ENCODE measurements around the gene ALDH3B2. TPM values are rescaled to one million over a fixed set of nuclear protein-coding genes. Genes with fewer than 3 reads are reported as not detected.
A peak's percentile ranks its signal among the peaks of the same experiment; 100 is the strongest.

The ALDH3B2 gene
- total and polyA plus RNA-seq, 2 donors (not counting 1 experiment from before 2014, with no cell fraction given) = 0.09 TPM; not detected in 1

DNA sequence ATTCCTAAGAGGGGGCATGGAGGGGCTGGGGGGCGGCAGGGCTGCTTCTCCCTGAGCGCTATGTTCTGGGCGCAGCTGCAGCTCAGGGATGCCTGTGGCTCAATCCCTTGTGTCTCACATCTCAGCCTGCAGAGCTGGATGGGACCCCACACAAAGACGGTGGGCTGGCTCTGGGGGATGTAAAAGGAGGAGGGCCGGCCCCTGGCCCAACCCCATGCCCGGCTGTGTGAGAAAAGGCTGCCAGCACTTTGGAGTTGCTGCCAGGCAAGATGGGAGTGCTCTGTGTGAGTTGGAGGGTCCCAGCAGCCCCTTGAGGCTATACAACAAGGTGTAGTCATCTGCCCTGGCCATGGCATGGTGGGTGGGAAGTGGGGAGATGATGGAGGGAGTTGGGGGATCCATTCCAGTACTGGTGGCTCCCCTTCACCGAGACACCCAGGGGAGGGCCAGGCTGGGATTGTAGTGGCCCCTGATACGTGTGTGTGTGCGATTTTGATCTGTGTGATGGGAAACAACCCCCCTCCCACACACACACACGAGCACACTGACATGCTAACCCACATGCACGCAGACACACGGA, 33.6 kb downstream of the ALDH3B2 start:
- Histone ChIP-seq H3K79me2 (ENCODE audit: control insufficient read depth, insufficient read depth, low read length) (no peaks in the 10 kb centered on the region), H2AFZ (ENCODE audit: insufficient read depth, low read depth, low read length, poor library complexity, severe bottlenecking) (no peak overlapping the region), H4K20me1 (ENCODE audit: control insufficient read depth, insufficient read depth, low read length, poor library complexity, severe bottlenecking) (no peaks in the 10 kb centered on the region), H3K4me3 (ENCODE audit: control extremely low read depth in 1 of 5, extremely low read depth in 1 of 5, insufficient read depth in 1 of 5, low read depth in 2 of 5, low read length in 4 of 5) (no peak overlapping the region), H3K27ac (ENCODE audit: low read length in 2 of 2) (no peak overlapping the region), H3K27me3 (replicated peaks in 1 of 4; ENCODE audit: control extremely low read depth in 1 of 4, control insufficient read depth in 3 of 4, insufficient read depth in 4 of 4, low read length in 3 of 4) (peaks cover 0 to 18% (median 3%) of the 10 kb centered on the region in 4 experiments), H3K4me1 (ENCODE audit: control insufficient read depth in 2 of 2, insufficient read depth in 2 of 2, low read length in 2 of 2) (peaks cover 23 to 27% of the 10 kb centered on the region in 2 donors), H3K4me2 (replicated peaks; ENCODE audit: low read depth, low read length, poor library complexity, severe bottlenecking) (no peak overlapping the region), H3K9ac (ENCODE audit: low read length) (no peak overlapping the region), H3K9me3 (ENCODE audit: control extremely low read depth in 1 of 3, control insufficient read depth in 2 of 3, insufficient read depth in 1 of 3, low read length in 2 of 3) (peaks cover 0 to 16% (median 5%) of the 10 kb centered on the region in 3 donors), H3K36me3 (replicated peaks in 1 of 2; ENCODE audit: control extremely low read depth in 1 of 2, control insufficient read depth in 1 of 2, extremely low read depth in 1 of 2, insufficient read depth in 2 of 2, low read length in 1 of 2) (no peaks in the 10 kb centered on the region)
- no peak overlapping the region for H3K4me3 Mint-ChIP-seq
- intact Hi-C loops (cut with micrococcal nuclease) = loop anchor here (1.0 kb wide), 1 partner anchor 18 kb away; no protein-coding TSS in a partner anchor
- no peak for TF ChIP-seq EZH2 (IDR thresholded peaks at IDR 0.05; ENCODE audit: borderline replicate concordance, insufficient read depth, low read depth, low read length, poor library complexity, severe bottlenecking)
- TF ChIP-seq, protein P1, sequence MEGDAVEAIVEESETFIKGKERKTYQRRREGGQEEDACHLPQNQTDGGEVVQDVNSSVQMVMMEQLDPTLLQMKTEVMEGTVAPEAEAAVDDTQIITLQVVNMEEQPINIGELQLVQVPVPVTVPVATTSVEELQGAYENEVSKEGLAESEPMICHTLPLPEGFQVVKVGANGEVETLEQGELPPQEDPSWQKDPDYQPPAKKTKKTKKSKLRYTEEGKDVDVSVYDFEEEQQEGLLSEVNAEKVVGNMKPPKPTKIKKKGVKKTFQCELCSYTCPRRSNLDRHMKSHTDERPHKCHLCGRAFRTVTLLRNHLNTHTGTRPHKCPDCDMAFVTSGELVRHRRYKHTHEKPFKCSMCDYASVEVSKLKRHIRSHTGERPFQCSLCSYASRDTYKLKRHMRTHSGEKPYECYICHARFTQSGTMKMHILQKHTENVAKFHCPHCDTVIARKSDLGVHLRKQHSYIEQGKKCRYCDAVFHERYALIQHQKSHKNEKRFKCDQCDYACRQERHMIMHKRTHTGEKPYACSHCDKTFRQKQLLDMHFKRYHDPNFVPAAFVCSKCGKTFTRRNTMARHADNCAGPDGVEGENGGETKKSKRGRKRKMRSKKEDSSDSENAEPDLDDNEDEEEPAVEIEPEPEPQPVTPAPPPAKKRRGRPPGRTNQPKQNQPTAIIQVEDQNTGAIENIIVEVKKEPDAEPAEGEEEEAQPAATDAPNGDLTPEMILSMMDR (IDR thresholded peaks at IDR 0.05) = no peak
- ChIA-PET POLR2A (no interaction called here), CTCF (interaction anchor here (0.8 to 1.2 kb wide), 3 partner anchors 9 to 18 kb away, joined by 3 read pairs; partner anchors contain the start of gene NUDT8)
- H3K27ac Mint-ChIP-seq = no peak overlapping the region
- no peaks in the 10 kb centered on the region for H3K9me3 Mint-ChIP-seq (ENCODE audit: insufficient read depth)
- 92% methylated on average over 9 of the region's 12 CpGs for WGBS (ENCODE audit: insufficient coverage)
- H3K27me3 Mint-ChIP-seq = peaks cover 4% of the 10 kb centered on the region
- H3K4me1 Mint-ChIP-seq = peaks cover 22% of the 10 kb centered on the region
- DNase-seq (no peak), ATAC-seq (ENCODE audit: low read depth) (no peak)

DNA sequence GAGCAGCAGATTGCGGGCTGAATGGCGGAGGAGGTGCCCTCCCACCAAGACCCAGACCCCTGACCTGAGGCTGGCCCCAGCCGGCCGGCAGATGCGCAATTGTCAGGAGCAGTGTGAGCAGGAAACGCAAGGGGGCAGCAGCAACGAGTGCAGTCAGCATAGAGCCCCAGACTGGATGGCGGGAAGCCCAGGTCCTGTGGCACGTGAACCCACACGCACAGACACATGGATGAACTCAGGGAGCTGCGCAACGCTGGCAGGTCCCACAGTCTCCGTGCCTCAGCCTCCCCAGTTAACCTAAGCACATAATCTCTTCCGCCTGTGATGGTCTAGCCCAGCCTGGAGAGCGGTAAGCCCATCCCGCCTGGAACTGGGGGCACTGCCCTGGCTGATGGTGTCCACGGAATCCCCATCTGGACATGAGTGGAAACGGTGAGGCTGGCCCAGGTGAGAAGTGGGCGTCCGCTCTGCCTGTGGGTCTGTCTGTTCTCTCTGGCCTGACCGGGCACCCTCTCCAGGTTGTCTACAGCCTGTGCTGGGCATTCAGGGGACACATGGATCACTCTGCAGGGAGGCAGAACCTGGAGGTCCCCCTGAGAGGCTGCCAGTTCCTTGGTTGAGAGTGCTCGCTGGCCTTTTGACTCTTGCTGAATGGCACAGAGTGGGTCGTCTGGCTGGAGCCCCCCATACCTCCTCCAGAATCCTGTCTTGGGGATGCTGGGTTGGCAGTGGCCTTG, 34.2 kb downstream of the ALDH3B2 start:
- no peak overlapping the region for H3K9ac ChIP-seq (ENCODE audit: low read length)
- no peak overlapping the region for H3K27ac ChIP-seq (ENCODE audit: low read length in 2 of 2)
- Mint-ChIP-seq H3K27me3 (peaks cover 4% of the 10 kb centered on the region), H3K9me3 (ENCODE audit: insufficient read depth) (no peaks in the 10 kb centered on the region), H3K4me3 (no peak overlapping the region), H3K27ac (no peak overlapping the region), H3K4me1 (peaks cover 18% of the 10 kb centered on the region)
- H3K27me3 ChIP-seq (replicated peaks in 1 of 4; ENCODE audit: control extremely low read depth in 1 of 4, control insufficient read depth in 3 of 4, insufficient read depth in 4 of 4, low read length in 3 of 4) = peaks cover 0 to 18% (median 3%) of the 10 kb centered on the region in 4 experiments
- H3K79me2 ChIP-seq (ENCODE audit: control insufficient read depth, insufficient read depth, low read length) = no peaks in the 10 kb centered on the region
- no peak overlapping the region for H2AFZ ChIP-seq (ENCODE audit: insufficient read depth, low read depth, low read length, poor library complexity, severe bottlenecking)
- H3K36me3 ChIP-seq (replicated peaks in 1 of 2; ENCODE audit: control extremely low read depth in 1 of 2, control insufficient read depth in 1 of 2, extremely low read depth in 1 of 2, insufficient read depth in 2 of 2, low read length in 1 of 2) = no peaks in the 10 kb centered on the region
- H3K9me3 ChIP-seq (ENCODE audit: control extremely low read depth in 1 of 3, control insufficient read depth in 2 of 3, insufficient read depth in 1 of 3, low read length in 2 of 3) = peaks cover 0 to 16% (median 5%) of the 10 kb centered on the region in 3 donors
- ATAC-seq (ENCODE audit: low read depth) (peak; percentile 84), DNase-seq (peak; percentile 76)
- H4K20me1 ChIP-seq (ENCODE audit: control insufficient read depth, insufficient read depth, low read length, poor library complexity, severe bottlenecking) = no peaks in the 10 kb centered on the region
- intact Hi-C loops (cut with micrococcal nuclease) = loop anchor here (1.0 kb wide), 1 partner anchor 19 kb away; no protein-coding TSS in a partner anchor
- peaks cover 16 to 20% of the 10 kb centered on the region in 2 donors for H3K4me1 ChIP-seq (ENCODE audit: control insufficient read depth in 2 of 2, insufficient read depth in 2 of 2, low read length in 2 of 2)
- TF ChIP-seq EZH2 (IDR thresholded peaks at IDR 0.05; ENCODE audit: borderline replicate concordance, insufficient read depth, low read depth, low read length, poor library complexity, severe bottlenecking) = no peak
- TF ChIP-seq, protein P1 (IDR thresholded peaks at IDR 0.05) = peak; percentile 67
- ChIA-PET POLR2A (no interaction called here), CTCF (interaction anchor here (0.8 to 1.6 kb wide), 4 partner anchors 9 to 66 kb away, joined by 3 to 5 read pairs (median 3); no protein-coding TSS in a partner anchor)
- no peak overlapping the region for H3K4me3 ChIP-seq (ENCODE audit: control extremely low read depth in 1 of 5, extremely low read depth in 1 of 5, insufficient read depth in 1 of 5, low read depth in 2 of 5, low read length in 4 of 5)
- H3K4me2 ChIP-seq (replicated peaks; ENCODE audit: low read depth, low read length, poor library complexity, severe bottlenecking) = no peak overlapping the region
- WGBS (ENCODE audit: insufficient coverage) = 65% methylated on average over 21 of the region's 23 CpGs
